Bronchial epithelial cell (primary cell): ENCODE results near the gene UST. TPM values are rescaled to one million over a fixed set of nuclear protein-coding genes. Genes with fewer than 3 reads are reported as not detected.
A peak's percentile ranks its signal among the peaks of the same experiment; 100 is the strongest.

Source experiments
- DNase-seq: peaks from one replicate; pipeline ENCODE4 v3.0.0-alpha.2; 2010; ENCODE audit warnings: low read depth
- FAIRE-seq: peaks from 2 replicates; lab custom pipeline; 2011; peaks lifted over from hg19 to GRCh38; lab: Jason Lieb, UNC
- H3K27me3 ChIP-seq: 2 replicates; pipeline ENCODE4 v1.5.1; 2011; ENCODE audit warnings: low read length; ENCODE audit not compliant: control insufficient read depth, insufficient read depth
- H3K36me3 ChIP-seq: 2 replicates; pipeline ENCODE4 v1.5.1; 2011; ENCODE audit warnings: low read length; ENCODE audit not compliant: control insufficient read depth, insufficient read depth
- H3K4me3 ChIP-seq: 2 replicates; pipeline ENCODE4 v1.5.1; 2011; ENCODE audit warnings: mild to moderate bottlenecking, low read depth, low read length, control low read depth
- CTCF ChIP-seq: IDR thresholded peaks from 2 replicates; pipeline ENCODE4 v1.5.1; 2011; ENCODE audit warnings: mild to moderate bottlenecking, moderate library complexity, low read length, control low read depth, inconsistent platforms; ENCODE audit not compliant: insufficient read depth, severe bottlenecking
- total RNA-seq: library from RNA; depleted of rRNA; stranded (reverse); fragments of >200 nt; gene quantifications from 2 replicates; pipeline ENCODE4 v1.2.1, GENCODE V29; 2014

The UST gene
- total RNA-seq, 1 donor from 2014 or later: 18.7 TPM

GRCh38 chr6:149046822-149047246 lies 300.0 kb downstream of the UST start:
- Histone ChIP-seq H3K4me3 (no peak overlapping the region), H3K36me3 (no peaks in the 10 kb centered on the region), H3K27me3 (no peaks in the 10 kb centered on the region)
- FAIRE-seq (no peak), DNase-seq (no peak)
- TF ChIP-seq CTCF: no peak

GRCh38 chr6:149049230-149049629 lies 302.4 kb downstream of the UST start:
- FAIRE-seq (no peak), DNase-seq (peak; percentile 81)
- no peaks in the 10 kb centered on the region for H3K27me3 ChIP-seq
- TF ChIP-seq CTCF: no peak
- H3K36me3 ChIP-seq: no peaks in the 10 kb centered on the region
- no peak overlapping the region for H3K4me3 ChIP-seq

GRCh38 chr6:149050160-149050559 lies 303.3 kb downstream of the UST start:
- Histone ChIP-seq H3K27me3 (no peaks in the 10 kb centered on the region), H3K4me3 (no peak overlapping the region), H3K36me3 (no peaks in the 10 kb centered on the region)
- FAIRE-seq (no peak), DNase-seq (no peak)
- no peak for TF ChIP-seq CTCF

GRCh38 chr6:149052350-149053106 lies 305.7 kb downstream of the UST start:
- H3K4me3 ChIP-seq: no peak overlapping the region
- H3K27me3 ChIP-seq: no peaks in the 10 kb centered on the region
- no peak for DNase-seq
- no peaks in the 10 kb centered on the region for H3K36me3 ChIP-seq
- FAIRE-seq: no peak
- TF ChIP-seq CTCF: no peak

GRCh38 chr6:149053848-149054558 lies 307.2 kb downstream of the UST start:
- DNase-seq (no peak), FAIRE-seq (no peak)
- TF ChIP-seq CTCF: no peak
- Histone ChIP-seq H3K4me3 (no peak overlapping the region), H3K27me3 (no peaks in the 10 kb centered on the region), H3K36me3 (no peaks in the 10 kb centered on the region)
